ENCODE measurements around the gene MRPL58.
"Not testable (repeated sequence)": the region's sequence is repeated elsewhere in the genome, so short reads cannot be mapped to it uniquely, and the experiment has no call there.

MRPL58 gene

DNA sequence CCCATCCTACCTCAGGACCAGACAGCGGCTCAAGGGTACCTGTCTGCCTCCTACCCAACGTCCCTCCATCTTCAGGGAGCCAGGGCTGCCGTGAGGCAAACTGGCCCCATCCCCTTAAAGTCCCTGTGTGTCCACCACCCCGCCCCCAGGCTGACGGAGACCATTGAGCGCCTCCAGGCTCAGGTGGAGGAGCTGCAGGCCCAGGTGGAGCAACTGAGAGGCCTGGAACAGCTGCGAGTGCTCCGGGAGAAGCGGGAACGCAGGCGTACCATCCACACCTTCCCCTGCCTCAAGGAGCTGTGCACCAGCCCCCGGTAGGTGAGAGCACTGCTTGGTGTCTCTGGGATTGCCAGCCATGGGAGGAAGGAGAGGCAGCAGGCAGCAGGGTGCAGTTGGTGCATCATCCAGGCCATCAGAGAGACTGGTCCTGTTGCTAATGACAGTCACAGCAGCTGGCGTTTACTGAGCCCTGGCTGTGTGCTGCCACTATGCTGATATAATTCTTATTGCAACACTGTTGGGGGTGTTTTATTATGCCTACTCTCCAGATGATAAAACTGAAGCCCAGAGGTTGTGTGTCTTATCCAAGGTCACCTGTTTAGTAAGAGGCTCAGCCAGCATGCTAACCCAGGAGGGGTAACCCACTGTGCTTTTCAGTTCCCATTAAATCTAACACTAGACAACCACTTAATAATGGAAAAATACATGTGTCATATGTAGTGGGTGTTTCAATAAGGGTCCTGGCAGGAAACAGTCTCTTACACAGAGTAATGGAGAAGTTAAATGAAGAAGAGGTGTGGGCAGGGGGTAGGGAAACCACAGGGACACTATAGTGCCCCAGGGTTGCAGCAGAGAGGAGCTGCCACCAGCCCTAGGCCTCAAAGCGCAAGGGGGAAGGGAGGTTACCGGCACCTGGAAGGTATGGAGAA is 10.3 kb upstream of the MRPL58 start:
- no peak for FAIRE-seq
- TF ChIP-seq PAX5 (IDR thresholded peaks at IDR 0.05; ENCODE audit: insufficient read depth, low read length, severe bottlenecking) = no peak
- TF ChIP-seq POLR2A (IDR thresholded peaks at IDR 0.05; ENCODE audit: low read depth, low read length) = no peak
- no peak for TF ChIP-seq POLR2AphosphoS5 (IDR thresholded peaks at IDR 0.05; ENCODE audit: low read depth, low read length)
- TF ChIP-seq POU2F2 (IDR thresholded peaks at IDR 0.05; ENCODE audit: low read depth, low read length) = no peak
- TF ChIP-seq SPI1 (IDR thresholded peaks at IDR 0.05; ENCODE audit: low read depth, low read length) = no peak
- no peak for TF ChIP-seq TAF1 (IDR thresholded peaks at IDR 0.05; ENCODE audit: low read depth, low read length)
- DNase-seq (ENCODE audit: insufficient read length, low spot score) = no peak

DNA sequence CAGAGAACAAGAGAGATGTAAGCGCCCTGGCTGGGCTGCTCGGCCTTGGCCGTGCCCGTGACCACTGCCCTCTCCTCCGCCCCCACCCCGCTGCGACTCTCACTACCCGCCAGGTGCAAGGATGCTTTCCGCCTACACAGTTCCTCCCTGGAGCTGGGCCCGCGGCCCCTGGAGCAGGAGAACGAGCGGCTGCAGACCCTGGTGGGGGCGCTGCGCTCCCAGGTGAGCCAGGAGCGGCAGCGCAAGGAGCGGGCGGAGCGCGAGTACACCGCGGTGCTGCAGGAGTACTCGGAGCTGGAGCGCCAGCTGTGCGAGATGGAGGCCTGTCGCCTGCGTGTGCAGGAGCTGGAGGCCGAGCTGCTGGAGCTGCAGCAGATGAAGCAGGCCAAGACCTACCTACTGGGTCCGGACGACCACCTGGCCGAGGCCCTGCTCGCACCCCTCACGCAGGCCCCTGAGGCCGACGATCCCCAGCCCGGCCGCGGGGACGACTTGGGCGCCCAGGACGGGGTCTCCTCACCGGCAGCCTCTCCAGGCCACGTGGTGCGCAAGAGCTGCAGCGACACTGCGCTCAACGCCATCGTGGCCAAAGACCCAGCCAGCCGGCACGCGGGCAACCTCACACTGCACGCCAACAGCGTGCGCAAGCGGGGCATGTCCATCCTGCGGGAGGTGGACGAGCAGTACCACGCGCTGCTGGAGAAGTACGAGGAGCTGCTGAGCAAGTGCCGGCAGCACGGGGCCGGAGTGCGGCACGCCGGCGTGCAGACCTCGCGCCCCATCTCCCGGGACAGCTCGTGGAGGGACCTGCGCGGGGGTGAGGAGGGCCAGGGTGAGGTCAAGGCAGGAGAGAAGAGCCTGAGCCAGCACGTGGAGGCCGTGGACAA is 9.2 kb upstream of the MRPL58 start:
- TF ChIP-seq POU2F2 (IDR thresholded peaks at IDR 0.05; ENCODE audit: low read depth, low read length) = no peak
- TF ChIP-seq SPI1 (IDR thresholded peaks at IDR 0.05; ENCODE audit: low read depth, low read length) = no peak
- no peak for TF ChIP-seq PAX5 (IDR thresholded peaks at IDR 0.05; ENCODE audit: insufficient read depth, low read length, severe bottlenecking)
- TF ChIP-seq POLR2AphosphoS5 (IDR thresholded peaks at IDR 0.05; ENCODE audit: low read depth, low read length) = no peak
- TF ChIP-seq POLR2A (IDR thresholded peaks at IDR 0.05; ENCODE audit: low read depth, low read length) = no peak
- TF ChIP-seq TAF1 (IDR thresholded peaks at IDR 0.05; ENCODE audit: low read depth, low read length) = no peak
- FAIRE-seq = no peak
- DNase-seq (ENCODE audit: insufficient read length, low spot score) = no peak

DNA sequence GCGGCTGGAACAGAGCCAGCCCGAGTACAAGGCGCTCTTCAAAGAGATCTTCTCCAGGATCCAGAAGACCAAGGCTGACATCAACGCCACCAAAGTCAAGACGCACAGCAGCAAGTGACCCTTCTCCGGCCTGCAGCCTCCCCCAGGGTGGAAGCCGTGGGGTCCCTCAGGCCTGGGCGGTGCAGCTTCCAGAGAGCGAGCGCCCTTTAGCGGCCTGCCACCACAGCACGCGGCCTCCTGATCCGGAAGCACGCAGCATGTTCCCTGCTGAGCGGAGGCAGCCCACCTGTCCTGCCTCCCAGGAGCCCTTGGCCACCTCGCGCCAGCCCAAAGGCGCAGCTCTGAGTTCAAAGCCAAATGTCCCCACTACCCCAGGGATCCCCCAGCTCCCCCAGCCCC is 8.5 kb upstream of the MRPL58 start:
- no peak for FAIRE-seq
- no peak for TF ChIP-seq PAX5 (IDR thresholded peaks at IDR 0.05; ENCODE audit: insufficient read depth, low read length, severe bottlenecking)
- no peak for TF ChIP-seq SPI1 (IDR thresholded peaks at IDR 0.05; ENCODE audit: low read depth, low read length)
- TF ChIP-seq POU2F2 (IDR thresholded peaks at IDR 0.05; ENCODE audit: low read depth, low read length) = no peak
- no peak for TF ChIP-seq POLR2A (IDR thresholded peaks at IDR 0.05; ENCODE audit: low read depth, low read length)
- no peak for TF ChIP-seq POLR2AphosphoS5 (IDR thresholded peaks at IDR 0.05; ENCODE audit: low read depth, low read length)
- TF ChIP-seq TAF1 (IDR thresholded peaks at IDR 0.05; ENCODE audit: low read depth, low read length) = no peak

DNA sequence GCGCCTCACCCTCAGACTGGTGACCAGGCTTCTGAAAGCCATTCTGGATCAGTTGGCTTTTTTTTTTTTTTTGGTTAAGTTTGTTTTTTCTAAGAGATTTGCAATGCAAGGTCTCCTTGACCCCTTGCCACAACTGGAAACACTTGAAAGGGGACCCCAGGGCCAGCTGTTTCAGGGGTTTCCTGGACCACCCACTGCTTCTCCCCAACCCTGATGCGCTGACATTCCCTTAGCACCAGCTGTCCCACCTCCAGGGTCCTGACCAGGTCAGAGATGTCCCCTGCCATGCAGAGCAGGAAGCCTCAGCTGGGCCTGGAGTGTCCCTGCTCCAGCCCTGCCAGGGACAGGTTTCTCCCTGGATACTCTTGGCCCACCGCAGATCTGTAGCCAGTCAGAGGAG is 8.1 kb upstream of the MRPL58 start:
- DNase-seq (ENCODE audit: insufficient read length, low spot score) = no peak
- no peak for TF ChIP-seq POLR2AphosphoS5 (IDR thresholded peaks at IDR 0.05; ENCODE audit: low read depth, low read length)
- TF ChIP-seq POLR2A (IDR thresholded peaks at IDR 0.05; ENCODE audit: low read depth, low read length) = no peak
- no peak for TF ChIP-seq POU2F2 (IDR thresholded peaks at IDR 0.05; ENCODE audit: low read depth, low read length)
- TF ChIP-seq PAX5 (IDR thresholded peaks at IDR 0.05; ENCODE audit: insufficient read depth, low read length, severe bottlenecking) = no peak
- TF ChIP-seq TAF1 (IDR thresholded peaks at IDR 0.05; ENCODE audit: low read depth, low read length) = no peak
- no peak for TF ChIP-seq SPI1 (IDR thresholded peaks at IDR 0.05; ENCODE audit: low read depth, low read length)
- FAIRE-seq = no peak

More for the DNA sequence above, 8.5 kb upstream of the MRPL58 start:
- DNase-seq (ENCODE audit: insufficient read length, low spot score) = no peak

DNA sequence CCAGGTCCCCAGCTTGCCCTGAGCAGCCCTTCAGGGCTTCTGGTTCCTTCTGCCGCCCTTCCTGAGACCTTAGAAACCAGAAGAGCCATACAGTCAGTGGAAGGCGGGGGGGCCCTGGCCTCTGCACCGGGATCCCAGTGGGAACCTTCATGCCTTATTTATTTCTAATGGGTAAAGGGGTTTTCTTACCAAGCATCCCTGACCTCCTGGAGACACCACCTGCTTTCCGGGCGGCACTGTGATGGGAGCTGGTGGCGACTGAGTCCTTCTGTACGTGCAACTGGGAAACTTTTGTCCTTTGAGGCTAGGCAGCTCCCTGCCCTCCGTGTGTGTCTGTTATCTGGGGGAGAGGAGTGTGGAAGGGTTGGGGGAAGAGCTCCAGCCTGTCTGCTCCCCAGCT is 7.2 kb upstream of the MRPL58 start:
- FAIRE-seq (no peak), DNase-seq (ENCODE audit: insufficient read length, low spot score) (no peak)
- TF ChIP-seq SPI1 (IDR thresholded peaks at IDR 0.05; ENCODE audit: low read depth, low read length) (no peak), POLR2AphosphoS5 (IDR thresholded peaks at IDR 0.05; ENCODE audit: low read depth, low read length) (no peak), TAF1 (IDR thresholded peaks at IDR 0.05; ENCODE audit: low read depth, low read length) (no peak), POLR2A (IDR thresholded peaks at IDR 0.05; ENCODE audit: low read depth, low read length) (no peak), POU2F2 (IDR thresholded peaks at IDR 0.05; ENCODE audit: low read depth, low read length) (no peak), PAX5 (IDR thresholded peaks at IDR 0.05; ENCODE audit: insufficient read depth, low read length, severe bottlenecking) (no peak)

DNA sequence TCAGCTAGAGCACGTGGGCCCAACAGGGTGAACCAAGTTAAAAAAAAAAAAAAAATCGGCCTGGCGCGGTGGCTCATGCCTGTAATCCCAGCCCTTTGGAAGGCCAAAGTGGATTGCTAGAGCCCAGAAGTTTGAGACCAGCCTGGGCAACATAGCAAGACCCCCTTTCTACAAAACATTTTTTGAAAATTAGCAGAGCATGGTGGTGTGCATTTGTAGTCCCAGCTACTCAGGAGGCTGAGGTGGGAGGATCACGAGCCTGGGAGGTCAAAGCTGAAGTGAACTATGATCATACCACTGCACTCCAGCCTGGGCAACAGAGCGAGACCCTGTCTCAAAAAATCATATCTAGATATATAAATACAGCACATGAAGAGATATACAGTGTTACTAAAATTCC is 6.4 kb upstream of the MRPL58 start:
- FAIRE-seq = not testable (repeated sequence)

DNA sequence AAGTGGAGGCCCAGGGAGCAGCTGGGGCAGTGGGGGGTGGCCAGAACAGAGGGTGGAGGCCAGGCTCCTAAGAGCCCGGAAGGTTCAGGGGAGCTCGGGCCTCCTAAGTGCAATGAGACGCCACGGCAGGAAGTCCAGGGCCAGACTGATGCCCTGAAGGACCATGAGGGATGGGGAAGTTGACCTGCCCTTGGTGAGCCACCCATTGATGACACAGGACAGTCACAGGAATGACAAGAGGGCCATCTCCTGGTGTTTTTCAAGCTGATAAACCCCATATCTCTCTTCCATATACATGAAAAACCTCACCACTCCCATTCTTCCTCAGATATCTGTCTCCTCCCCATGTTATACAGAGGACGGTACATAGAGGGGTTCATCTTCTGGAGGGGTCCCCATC is 5.8 kb upstream of the MRPL58 start:
- no peak for TF ChIP-seq POLR2AphosphoS5 (IDR thresholded peaks at IDR 0.05; ENCODE audit: low read depth, low read length)
- TF ChIP-seq TAF1 (IDR thresholded peaks at IDR 0.05; ENCODE audit: low read depth, low read length) = no peak
- TF ChIP-seq SPI1 (IDR thresholded peaks at IDR 0.05; ENCODE audit: low read depth, low read length) = no peak
- TF ChIP-seq POLR2A (IDR thresholded peaks at IDR 0.05; ENCODE audit: low read depth, low read length) = no peak
- no peak for TF ChIP-seq PAX5 (IDR thresholded peaks at IDR 0.05; ENCODE audit: insufficient read depth, low read length, severe bottlenecking)
- TF ChIP-seq POU2F2 (IDR thresholded peaks at IDR 0.05; ENCODE audit: low read depth, low read length) = no peak
- DNase-seq (ENCODE audit: insufficient read length, low spot score) (no peak), FAIRE-seq (no peak)

More for the DNA sequence above, 6.4 kb upstream of the MRPL58 start:
- DNase-seq (ENCODE audit: insufficient read length, low spot score) = not testable (repeated sequence)

DNA sequence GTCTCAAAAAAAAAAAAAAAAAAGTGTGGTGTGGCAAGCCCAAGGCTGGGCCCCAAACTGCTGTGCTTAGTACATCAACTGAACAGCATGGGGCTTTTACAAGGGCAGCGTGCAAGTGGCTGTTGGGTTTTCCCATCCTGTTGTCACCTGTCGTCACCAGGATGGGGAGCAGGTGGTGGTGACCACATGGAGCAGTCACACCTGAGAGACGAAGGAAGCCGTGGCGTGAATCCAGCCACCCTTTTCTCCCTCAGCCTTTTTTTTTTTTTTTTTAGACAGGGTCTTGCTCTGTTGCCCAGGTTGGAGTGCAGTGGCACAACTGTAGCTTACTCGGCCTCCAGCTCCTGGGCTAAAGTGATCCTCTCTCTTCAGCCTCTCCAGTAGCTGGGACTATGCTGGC is 4.1 kb upstream of the MRPL58 start:
- FAIRE-seq = no peak
- no peak for DNase-seq (ENCODE audit: insufficient read length, low spot score)
- TF ChIP-seq TAF1 (IDR thresholded peaks at IDR 0.05; ENCODE audit: low read depth, low read length) (no peak), POU2F2 (IDR thresholded peaks at IDR 0.05; ENCODE audit: low read depth, low read length) (no peak), PAX5 (IDR thresholded peaks at IDR 0.05; ENCODE audit: insufficient read depth, low read length, severe bottlenecking) (no peak), POLR2A (IDR thresholded peaks at IDR 0.05; ENCODE audit: low read depth, low read length) (no peak), SPI1 (IDR thresholded peaks at IDR 0.05; ENCODE audit: low read depth, low read length) (no peak), POLR2AphosphoS5 (IDR thresholded peaks at IDR 0.05; ENCODE audit: low read depth, low read length) (no peak)

DNA sequence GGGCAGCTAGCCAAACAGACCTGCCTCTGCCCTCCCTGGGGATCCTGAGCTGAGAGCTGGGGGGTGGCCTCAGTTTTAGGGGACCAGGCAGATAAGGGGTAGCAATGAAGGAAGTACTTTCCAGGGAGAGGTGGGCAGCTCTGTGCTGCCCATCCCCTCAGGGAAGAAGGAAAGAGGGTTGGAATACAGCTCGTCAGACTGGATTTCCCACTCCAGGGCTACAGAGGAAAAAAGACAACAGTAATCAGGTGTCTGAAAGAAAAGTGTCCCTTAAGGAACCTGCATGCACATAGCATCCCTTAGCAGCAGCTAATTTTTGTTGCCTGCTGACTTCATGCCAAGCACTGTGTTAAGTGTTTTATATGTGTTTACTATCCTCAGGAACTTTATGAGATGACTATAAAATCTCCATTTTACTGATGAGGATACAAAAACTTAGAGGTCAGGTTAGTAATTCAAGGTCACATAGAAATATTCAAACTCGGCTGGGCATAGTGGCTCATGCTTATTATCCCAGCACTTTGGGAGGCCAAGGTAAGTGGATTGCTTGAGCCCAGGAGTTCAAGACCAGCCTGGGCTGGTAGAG is 3.2 kb upstream of the MRPL58 start:
- FAIRE-seq (no peak), DNase-seq (ENCODE audit: insufficient read length, low spot score) (no peak)
- TF ChIP-seq POLR2AphosphoS5 (IDR thresholded peaks at IDR 0.05; ENCODE audit: low read depth, low read length) = no peak
